Smooth muscle cell of trachea (primary cell): ENCODE data around the gene ASNS. TPM values are rescaled to one million over a fixed set of nuclear protein-coding genes. Genes with fewer than 3 reads are reported as not detected.

Source experiments
- total RNA-seq: library from RNA; depleted of rRNA; stranded (reverse); fragments of >200 nt; gene quantifications from 2 replicates; pipeline ENCODE4 v1.2.1, GENCODE V29; 2014

Gene ASNS, protein sequence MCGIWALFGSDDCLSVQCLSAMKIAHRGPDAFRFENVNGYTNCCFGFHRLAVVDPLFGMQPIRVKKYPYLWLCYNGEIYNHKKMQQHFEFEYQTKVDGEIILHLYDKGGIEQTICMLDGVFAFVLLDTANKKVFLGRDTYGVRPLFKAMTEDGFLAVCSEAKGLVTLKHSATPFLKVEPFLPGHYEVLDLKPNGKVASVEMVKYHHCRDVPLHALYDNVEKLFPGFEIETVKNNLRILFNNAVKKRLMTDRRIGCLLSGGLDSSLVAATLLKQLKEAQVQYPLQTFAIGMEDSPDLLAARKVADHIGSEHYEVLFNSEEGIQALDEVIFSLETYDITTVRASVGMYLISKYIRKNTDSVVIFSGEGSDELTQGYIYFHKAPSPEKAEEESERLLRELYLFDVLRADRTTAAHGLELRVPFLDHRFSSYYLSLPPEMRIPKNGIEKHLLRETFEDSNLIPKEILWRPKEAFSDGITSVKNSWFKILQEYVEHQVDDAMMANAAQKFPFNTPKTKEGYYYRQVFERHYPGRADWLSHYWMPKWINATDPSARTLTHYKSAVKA
- total RNA-seq = 49.3 and 53.2 TPM in 2 replicates

GRCh38 chr7:97872025-97872669 is at the start of gene ASNS:
ASNS (minus strand) TSS chr7:97872408; CDS start chr7:97869156, 3,252 bp downstream.

Other genes starting within 250 kb of the ASNS start
- gene TAC1, start 140.3 kb downstream of the ASNS start, total RNA-seq = not detected in 2 replicates
- not detected in 2 replicates for gene OCM2, start 117.8 kb upstream of the ASNS start, total RNA-seq
- gene LMTK2, start 234.5 kb upstream of the ASNS start, total RNA-seq = 7.6 and 9.6 TPM in 2 replicates